Activated naive CD4-positive, alpha-beta T cell (primary cell): Measurements from ENCODE around the gene SSR1.
"Not testable (repeated sequence)": the region's sequence is repeated elsewhere in the genome, so short reads cannot be mapped to it uniquely, and the experiment has no call there.

Source experiments
- DNase-seq, 4 experiments: peaks; one replicate each; lab custom pipeline; 2025; lab: John Stamatoyannopoulos, UW

The SSR1 gene

DNA sequence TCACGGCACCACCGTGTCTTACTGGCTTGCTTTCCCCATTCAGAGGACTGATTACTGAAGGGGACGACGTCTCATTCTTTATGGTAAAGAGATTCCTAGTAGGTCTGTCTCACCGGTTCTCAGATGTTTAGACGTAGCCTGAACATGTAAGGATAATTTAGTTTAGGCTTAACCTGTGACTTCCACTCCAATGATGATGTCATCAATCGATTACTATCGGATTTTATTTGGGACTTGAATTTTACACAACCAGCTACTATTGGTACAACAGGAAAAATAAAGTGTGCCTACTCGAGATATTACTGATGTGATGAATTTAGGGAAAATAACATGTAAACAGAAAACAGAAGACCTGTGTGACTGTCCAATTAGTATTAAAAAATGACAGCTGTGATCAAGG lies 4.5 kb upstream of the SSR1 start:
- no peak for DNase-seq

DNA sequence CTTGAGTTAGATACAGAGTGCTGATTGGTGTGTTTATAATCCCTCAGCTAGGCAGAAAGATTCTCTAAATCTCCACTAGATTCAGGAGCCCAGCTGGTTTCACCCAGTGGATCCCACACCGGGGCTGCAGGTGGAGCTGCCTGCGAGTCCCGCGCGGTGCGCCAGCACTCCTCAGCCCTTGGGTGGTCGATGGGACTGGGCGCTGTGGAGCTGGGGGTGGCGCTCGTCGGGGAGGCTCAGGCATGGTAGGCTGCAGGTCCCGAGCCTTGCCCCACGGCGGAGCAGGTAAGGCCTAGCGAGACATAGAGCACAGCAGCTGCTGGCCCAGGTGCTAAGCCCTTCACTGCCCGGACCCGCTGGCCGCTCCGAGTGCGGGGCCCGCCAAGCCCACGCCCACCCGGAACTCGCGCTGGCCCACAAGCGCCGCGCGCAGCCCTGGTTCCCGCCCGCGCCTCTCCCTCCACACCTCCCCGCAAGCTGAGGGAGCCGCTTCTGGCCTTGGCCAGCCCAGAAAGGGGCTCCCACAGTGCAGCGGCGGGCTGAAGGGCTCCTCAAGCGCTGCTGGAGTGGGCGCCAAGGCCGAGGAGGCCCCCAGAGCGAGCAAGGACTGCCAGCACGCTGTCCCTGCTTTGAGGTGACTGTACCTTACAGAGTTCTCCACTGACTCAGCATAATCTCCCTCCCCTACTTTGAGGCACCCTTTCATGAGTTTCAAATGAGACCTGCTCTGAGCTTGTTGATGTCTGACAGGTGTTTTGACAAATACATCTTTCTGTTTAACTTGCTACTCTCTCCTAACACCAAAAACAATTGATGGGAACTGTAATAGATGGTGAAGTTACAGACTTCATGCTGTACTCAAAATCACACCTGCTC lies 3.9 kb upstream of the SSR1 start:
- DNase-seq: no peak

DNA sequence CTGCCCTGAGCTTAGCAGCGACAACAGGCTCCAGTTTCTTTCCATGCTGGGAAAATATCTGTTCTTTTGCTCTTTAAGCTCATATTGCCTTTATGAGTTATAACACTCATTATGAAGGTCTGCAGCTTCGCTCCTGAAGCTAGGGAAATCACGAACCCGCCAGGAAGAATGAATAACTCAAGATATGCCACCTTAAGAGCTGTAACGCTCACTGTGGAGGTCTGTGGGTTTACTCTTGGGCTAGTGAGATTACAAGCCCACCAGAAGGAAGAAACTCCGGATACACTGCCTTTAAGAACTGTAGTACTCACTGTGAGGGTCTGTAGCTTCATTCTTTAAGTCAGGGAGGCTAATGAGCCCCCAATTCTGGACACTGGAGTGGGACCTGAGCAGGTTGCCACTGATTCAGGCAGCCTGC lies 3.0 kb upstream of the SSR1 start:
- no peak for DNase-seq

GRCh38 chr6:7315087-7315947 lies 2.3 kb upstream of the SSR1 start:
- DNase-seq: not testable (repeated sequence)

GRCh38 chr6:7314414-7314813 lies 1.4 kb upstream of the SSR1 start:
- DNase-seq: no peak

DNA sequence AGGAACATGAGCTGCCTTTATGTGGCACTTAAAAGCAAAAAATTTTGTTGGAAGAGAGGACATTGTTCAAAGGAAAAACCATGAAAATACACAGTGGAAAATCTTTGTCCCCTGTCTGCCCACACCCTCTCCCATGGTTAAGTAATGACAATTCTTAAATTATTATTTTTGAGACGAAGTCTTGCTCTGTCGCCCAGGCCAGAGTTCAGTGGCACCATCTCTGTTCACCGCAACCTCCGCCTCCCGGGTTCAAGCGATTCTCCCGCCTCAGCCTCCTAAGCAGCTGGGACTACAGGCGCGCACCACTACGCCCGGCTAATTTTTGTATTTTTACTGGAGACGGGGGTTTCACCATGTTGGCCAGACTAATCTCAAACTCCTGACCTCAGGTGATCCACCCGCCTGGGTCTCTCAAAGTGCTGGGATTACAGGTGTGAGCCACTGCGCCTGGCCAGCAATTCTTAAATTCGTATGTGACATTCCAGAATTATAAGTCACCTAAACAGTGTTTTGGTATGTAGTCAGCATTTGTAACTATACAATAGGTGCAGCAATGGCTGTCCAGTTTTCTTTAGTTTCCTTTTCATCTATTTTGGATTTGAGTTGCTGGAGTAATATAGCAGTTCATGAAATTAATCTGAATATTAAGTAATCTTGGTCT lies 636 bp upstream of the SSR1 start:
- no peak for DNase-seq

DNA sequence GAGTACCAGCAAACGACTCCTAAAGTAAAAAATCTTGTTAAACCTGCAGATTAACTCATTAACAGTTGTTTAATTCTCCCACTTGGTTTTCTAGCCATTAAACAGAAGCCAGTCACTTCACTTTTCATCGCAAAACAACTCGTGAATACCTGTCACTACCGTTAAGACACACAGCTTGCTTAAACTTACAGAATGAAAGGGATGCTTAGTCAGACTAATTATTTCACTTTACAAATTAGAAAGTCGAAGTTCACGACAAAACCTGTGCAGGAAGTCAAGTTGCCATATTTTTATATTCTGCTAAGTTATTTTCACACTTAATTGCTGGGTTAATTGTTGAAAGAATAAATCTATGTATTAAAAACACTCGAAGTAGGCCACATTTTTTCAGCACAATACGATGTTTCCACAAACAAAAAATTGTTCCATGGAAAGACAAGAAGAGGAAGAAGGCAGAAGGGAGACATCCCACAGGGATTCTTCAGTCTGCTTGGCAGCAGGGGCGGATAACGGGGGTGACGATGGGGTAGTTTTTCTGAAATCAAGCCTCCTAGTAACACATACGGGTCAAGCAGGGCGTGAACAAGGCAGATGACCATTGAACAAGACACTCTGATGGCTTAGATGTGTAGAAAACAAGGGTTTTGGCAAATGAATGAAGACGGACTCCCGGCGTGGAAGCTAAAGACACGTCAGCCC lies 933 bp downstream of the SSR1 start:
- DNase-seq: no peak

- no peak for DNase-seq
Measured at GRCh38 chr6:7311176-7311575, 1.8 kb downstream of the SSR1 start.

- no peak for DNase-seq
Measured at GRCh38 chr6:7309050-7309449, 3.9 kb downstream of the SSR1 start.

GRCh38 chr6:7307533-7307932 lies 5.5 kb downstream of the SSR1 start:
- DNase-seq: no peak

GRCh38 chr6:7304821-7305220 lies 8.2 kb downstream of the SSR1 start:
- no peak for DNase-seq

GRCh38 chr6:7301702-7302101 lies 11.3 kb downstream of the SSR1 start:
- no peak for DNase-seq

- no peak for DNase-seq
Measured at GRCh38 chr6:7300926-7301325, 12.1 kb downstream of the SSR1 start.

DNA sequence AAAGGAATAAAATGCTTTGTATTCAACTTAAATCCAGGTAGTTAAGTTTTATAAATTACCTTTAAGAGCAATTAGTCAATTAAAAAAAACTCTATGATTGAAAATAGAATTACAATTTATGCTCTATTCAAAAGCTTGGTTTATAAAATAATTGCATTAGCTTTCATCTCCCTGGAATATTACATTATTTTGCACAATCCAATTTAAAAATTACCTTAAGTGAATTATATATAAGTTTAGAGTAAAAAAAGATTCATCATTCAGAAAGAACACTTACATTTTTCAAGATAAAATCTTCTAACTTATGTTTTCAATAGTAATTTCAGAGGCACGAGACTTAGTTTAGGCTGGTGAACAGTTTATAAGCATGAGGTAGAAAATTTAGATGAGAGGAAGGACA lies 14.9 kb downstream of the SSR1 start:
- DNase-seq: no peak

DNA sequence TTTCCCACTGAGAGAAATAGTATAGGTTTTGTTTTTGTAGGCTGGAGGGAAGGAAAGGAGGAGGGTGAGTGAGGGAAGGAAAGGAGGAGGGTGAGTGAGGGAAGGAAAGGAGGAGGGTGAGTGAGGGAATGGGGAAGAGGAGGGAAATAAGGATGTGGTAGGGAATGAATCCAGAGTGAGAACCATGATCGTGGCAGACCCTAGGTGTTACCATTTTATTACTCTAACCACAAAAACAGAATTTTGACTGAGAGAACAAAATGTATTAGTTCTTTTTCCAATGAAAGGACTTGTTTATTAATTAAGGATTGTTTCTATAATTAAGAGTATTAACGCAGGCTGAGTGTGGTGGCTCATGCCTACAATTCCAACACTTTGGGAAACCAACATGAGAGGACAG lies 16.4 kb downstream of the SSR1 start:
- no peak for DNase-seq

DNA sequence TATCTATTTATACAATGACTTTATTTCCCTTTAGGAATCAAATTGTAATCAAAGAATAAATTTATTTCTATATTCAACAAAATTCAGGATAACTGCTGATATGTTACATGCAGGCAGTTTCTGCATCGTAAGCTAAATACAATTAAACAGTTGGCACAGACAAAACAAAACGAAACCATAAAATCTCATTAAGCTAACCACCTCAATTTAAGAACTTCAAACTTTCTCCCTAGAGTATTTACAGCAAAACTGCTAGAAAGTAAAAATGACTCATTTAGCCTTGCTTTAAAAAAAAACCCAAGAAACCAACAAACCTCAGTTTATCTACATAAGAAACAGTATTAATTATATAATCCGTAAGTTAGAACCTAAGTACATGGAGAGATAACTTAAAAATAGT lies 17.1 kb downstream of the SSR1 start:
- DNase-seq: no peak

GRCh38 chr6:7292596-7293255 lies 20.3 kb downstream of the SSR1 start:
- no peak for DNase-seq

GRCh38 chr6:7290079-7290478 lies 22.9 kb downstream of the SSR1 start:
- DNase-seq: no peak

GRCh38 chr6:7285416-7285815 lies 27.6 kb downstream of the SSR1 start:
- no peak for DNase-seq

GRCh38 chr6:7283676-7284075 lies 29.3 kb downstream of the SSR1 start:
- DNase-seq: no peak

- DNase-seq: no peak
Measured at GRCh38 chr6:7282097-7282906, 30.7 kb downstream of the SSR1 start.
